Activated naive CD8-positive, alpha-beta T cell treated with anti-CD3 and anti-CD28 coated beads, Interleukin-2, amount 50 U/mL, for 24 hours (primary cell): ENCODE measurements around the gene ZNF668.

ENCODE experiments used
- ATAC-seq: fragments of 150-1000 bp; cut with Tn5 transposase; one replicate; pipeline ENCODE4 v1.10.0; 2021
- DNase-seq: peaks from one replicate; pipeline ENCODE4 v3.0.0; 2021
- H3K27ac Mint-ChIP-seq: one replicate; pipeline ENCODE4 v1.8.0; 2021; ENCODE audit warnings: mild to moderate bottlenecking, mixed read lengths
- H3K27me3 Mint-ChIP-seq: one replicate; pipeline ENCODE4 v1.8.0; 2021; ENCODE audit warnings: mixed read lengths
- H3K36me3 Mint-ChIP-seq: one replicate; pipeline ENCODE4 v1.8.0; 2021; ENCODE audit warnings: low read depth, mixed read lengths
- H3K4me1 Mint-ChIP-seq: one replicate; pipeline ENCODE4 v1.8.0; 2021; ENCODE audit warnings: mixed read lengths
- H3K4me3 Mint-ChIP-seq: one replicate; pipeline ENCODE4 v1.8.0; 2021; ENCODE audit warnings: mild to moderate bottlenecking, moderate library complexity, mixed read lengths
- H3K9me3 Mint-ChIP-seq: one replicate; pipeline ENCODE4 v1.8.0; 2021; ENCODE audit warnings: mixed read lengths

The ZNF668 gene

DNA sequence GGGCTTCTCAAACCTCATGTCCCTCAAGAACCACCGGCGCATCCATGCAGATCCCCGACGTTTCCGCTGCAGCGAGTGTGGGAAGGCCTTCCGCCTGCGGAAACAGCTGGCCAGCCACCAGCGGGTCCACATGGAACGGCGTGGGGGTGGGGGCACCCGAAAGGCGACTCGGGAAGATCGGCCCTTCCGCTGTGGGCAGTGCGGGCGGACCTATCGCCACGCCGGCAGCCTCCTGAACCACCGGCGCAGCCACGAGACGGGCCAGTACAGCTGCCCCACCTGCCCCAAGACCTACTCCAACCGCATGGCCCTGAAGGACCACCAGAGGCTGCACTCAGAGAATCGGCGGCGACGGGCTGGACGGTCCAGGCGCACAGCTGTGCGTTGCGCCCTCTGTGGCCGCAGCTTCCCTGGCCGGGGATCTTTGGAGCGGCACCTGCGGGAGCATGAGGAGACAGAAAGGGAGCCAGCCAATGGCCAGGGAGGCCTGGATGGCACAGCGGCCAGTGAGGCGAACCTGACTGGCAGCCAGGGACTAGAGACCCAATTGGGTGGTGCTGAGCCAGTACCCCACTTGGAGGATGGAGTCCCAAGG is 6.1 kb upstream of the ZNF668 start:
- Mint-ChIP-seq H3K27ac (no peak overlapping the region), H3K9me3 (no peaks in the 10 kb centered on the region), H3K4me1 (peaks cover 20% of the 10 kb centered on the region), H3K27me3 (no peaks in the 10 kb centered on the region), H3K36me3 (peaks cover 32% of the 10 kb centered on the region), H3K4me3 (no peak overlapping the region)
- DNase-seq (no peak), ATAC-seq (no peak)

DNA sequence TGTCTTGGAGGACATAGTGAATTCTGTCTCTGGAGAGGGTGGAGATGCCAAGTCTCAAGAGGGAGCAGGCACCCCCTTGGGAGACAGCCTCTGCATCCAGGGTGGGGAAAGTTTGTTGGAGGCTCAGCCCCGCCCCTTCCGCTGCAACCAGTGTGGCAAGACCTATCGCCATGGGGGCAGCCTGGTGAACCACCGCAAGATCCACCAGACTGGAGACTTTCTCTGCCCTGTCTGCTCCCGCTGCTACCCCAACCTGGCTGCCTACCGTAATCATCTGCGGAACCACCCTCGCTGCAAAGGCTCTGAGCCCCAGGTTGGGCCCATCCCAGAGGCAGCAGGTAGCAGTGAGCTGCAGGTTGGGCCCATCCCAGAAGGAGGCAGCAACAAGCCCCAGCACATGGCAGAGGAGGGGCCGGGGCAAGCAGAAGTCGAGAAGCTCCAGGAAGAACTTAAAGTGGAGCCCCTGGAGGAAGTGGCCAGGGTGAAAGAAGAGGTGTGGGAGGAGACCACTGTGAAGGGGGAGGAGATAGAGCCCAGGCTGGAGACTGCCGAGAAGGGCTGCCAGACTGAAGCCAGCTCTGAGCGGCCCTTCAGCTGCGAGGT is 5.4 kb upstream of the ZNF668 start:
- H3K27me3 Mint-ChIP-seq: no peaks in the 10 kb centered on the region
- peaks cover 38% of the 10 kb centered on the region for H3K36me3 Mint-ChIP-seq
- no peak overlapping the region for H3K27ac Mint-ChIP-seq
- no peaks in the 10 kb centered on the region for H3K9me3 Mint-ChIP-seq
- H3K4me3 Mint-ChIP-seq: no peak overlapping the region
- H3K4me1 Mint-ChIP-seq: peaks cover 27% of the 10 kb centered on the region
- DNase-seq: no peak
- ATAC-seq: no peak

DNA sequence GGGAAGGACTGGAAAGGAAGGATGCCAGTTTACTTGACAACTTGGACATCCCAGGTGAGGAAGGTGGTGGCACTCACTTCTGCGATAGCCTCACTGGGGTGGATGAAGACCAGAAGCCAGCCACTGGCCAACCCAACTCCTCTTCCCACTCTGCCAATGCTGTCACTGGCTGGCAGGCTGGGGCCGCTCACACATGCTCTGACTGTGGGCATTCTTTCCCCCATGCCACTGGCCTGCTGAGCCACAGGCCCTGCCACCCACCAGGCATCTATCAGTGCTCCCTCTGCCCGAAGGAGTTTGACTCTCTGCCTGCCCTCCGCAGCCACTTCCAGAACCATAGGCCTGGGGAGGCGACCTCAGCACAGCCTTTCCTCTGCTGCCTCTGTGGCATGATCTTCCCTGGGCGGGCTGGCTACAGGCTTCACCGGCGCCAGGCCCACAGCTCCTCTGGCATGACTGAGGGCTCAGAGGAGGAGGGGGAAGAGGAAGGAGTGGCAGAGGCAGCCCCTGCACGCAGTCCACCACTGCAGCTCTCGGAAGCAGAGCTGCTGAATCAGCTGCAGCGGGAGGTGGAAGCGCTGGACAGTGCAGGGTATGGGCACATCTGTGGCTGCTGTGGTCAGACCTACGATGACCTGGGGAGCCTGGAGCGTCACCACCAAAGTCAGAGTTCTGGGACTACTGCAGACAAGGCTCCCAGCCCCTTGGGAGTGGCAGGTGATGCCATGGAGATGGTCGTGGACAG is 4.7 kb upstream of the ZNF668 start:
- DNase-seq (no peak), ATAC-seq (no peak)
- no peak overlapping the region for H3K27ac Mint-ChIP-seq
- H3K4me3 Mint-ChIP-seq: no peak overlapping the region
- peaks cover 38% of the 10 kb centered on the region for H3K36me3 Mint-ChIP-seq
- no peaks in the 10 kb centered on the region for H3K9me3 Mint-ChIP-seq
- peaks cover 30% of the 10 kb centered on the region for H3K4me1 Mint-ChIP-seq
- no peaks in the 10 kb centered on the region for H3K27me3 Mint-ChIP-seq

DNA sequence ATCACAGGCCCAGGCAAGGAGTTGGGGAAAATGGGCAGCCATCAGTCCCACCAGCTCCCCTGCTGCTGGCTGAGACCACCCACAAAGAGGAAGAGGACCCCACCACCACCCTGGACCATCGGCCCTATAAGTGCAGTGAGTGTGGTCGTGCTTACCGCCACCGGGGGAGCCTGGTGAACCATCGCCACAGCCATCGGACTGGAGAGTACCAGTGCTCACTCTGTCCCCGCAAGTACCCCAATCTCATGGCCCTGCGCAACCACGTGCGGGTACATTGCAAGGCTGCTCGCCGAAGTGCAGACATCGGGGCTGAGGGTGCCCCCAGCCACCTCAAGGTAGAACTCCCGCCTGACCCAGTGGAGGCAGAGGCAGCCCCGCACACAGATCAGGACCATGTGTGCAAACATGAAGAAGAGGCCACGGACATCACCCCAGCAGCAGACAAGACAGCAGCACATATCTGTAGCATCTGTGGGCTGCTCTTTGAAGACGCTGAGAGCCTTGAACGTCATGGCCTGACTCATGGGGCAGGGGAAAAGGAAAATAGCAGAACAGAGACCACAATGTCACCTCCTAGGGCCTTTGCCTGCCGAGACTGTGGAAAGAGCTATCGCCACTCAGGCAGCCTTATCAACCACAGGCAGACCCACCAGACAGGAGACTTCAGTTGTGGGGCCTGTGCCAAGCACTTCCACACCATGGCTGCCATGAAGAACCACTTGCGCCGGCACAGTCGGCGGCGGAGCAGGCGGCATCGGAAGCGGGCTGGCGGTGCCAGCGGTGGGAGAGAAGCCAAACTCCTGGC is 3.8 kb upstream of the ZNF668 start:
- Mint-ChIP-seq H3K4me1 (peaks cover 30% of the 10 kb centered on the region), H3K9me3 (no peaks in the 10 kb centered on the region), H3K27me3 (no peaks in the 10 kb centered on the region), H3K36me3 (peaks cover 38% of the 10 kb centered on the region), H3K27ac (no peak overlapping the region), H3K4me3 (no peak overlapping the region)
- ATAC-seq (no peak), DNase-seq (no peak)

DNA sequence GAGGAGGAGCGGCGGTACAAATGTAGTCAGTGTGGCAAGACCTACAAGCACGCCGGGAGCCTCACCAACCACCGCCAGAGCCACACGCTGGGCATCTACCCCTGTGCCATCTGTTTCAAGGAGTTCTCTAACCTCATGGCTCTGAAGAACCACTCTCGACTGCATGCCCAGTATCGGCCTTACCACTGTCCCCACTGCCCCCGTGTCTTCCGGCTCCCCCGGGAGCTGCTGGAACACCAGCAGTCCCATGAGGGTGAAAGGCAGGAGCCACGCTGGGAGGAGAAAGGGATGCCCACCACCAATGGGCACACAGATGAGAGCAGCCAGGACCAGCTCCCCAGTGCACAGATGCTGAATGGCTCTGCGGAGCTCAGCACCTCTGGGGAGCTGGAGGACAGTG is 3.0 kb upstream of the ZNF668 start:
- Mint-ChIP-seq H3K36me3 (peaks cover 36% of the 10 kb centered on the region), H3K27me3 (no peaks in the 10 kb centered on the region), H3K9me3 (no peaks in the 10 kb centered on the region), H3K4me3 (no peak overlapping the region), H3K4me1 (peaks cover 36% of the 10 kb centered on the region), H3K27ac (no peak overlapping the region)
- no peak for DNase-seq
- ATAC-seq: no peak

DNA sequence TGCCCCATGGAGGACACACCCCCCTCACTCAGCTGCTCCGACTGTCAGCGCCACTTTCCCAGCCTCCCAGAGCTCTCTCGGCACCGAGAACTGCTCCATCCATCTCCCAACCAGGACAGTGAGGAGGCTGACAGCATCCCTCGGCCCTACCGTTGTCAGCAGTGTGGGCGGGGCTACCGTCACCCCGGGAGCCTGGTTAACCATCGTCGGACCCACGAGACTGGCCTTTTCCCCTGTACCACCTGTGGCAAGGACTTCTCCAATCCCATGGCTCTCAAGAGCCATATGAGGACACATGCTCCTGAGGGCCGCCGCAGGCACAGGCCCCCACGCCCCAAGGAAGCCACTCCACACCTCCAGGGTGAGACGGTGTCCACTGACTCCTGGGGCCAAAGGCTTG is 2.3 kb upstream of the ZNF668 start:
- Mint-ChIP-seq H3K4me1 (peaks cover 42% of the 10 kb centered on the region), H3K36me3 (peaks cover 36% of the 10 kb centered on the region), H3K4me3 (no peak overlapping the region), H3K27ac (no peak overlapping the region), H3K9me3 (no peaks in the 10 kb centered on the region), H3K27me3 (no peaks in the 10 kb centered on the region)
- ATAC-seq: no peak
- DNase-seq: no peak

DNA sequence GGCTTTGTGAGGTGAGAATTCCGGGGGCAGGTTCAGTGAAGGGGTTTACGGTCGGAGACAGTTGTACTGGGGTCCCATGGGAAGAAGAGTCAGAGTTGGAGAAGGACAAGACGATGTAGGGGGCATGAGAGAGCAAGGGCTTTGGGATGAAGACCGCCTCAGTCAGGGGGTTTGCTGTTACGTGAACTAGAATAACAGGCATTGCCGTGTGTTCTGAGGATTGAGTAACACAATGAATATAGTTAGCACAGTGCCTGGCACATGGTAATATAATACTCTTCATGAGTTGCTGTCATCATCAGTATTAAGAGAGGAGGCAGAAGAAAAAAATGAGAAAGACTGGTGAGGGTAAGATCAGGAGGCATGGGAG is 759 bp upstream of the ZNF668 start:
- peaks cover 42% of the 10 kb centered on the region for H3K4me1 Mint-ChIP-seq
- peaks cover 32% of the 10 kb centered on the region for H3K36me3 Mint-ChIP-seq
- DNase-seq: no peak

DNA sequence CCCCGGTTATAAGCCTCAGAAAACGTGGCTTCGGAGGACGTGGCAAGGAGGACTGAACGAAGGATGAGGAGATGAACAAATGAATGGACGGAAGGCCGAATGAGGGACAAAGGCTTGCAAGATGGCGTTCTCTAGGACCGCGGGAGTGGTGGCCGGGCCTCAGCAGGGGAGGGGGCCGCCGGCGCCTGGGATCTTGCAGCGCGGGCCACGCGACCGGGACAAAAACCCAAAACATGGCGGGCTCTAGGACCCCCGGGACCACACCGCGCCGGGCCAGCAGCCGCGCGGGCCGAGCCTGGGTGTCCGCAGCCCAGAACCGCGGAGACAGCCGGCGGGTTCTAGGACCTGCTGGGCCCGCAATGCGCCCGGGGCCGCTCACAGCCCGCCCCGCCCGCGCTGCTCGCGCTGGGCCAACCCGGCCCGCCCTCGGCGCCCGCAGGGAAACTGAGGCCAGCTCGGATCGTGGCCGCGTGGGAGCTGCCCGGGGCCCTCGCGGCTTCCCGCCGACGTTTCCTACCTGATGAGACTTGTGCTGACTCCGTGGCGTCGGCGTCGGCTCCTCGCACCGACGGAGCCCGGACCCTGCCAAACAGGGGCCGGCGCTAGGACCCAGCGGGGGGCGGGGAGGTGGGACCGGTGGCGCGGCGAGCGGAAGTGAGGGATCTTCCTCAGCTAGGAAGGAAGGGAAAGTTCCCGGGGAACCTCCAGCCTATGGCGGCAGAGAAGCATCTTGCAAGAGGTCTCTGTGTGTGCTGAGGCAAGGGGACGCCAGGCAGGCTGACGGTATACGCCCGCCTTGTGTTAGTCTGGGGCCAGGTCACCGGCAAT is 684 bp downstream of the ZNF668 start:
- DNase-seq (peak; percentile 93), ATAC-seq (peak; percentile 58)
- Mint-ChIP-seq H3K27ac (peak overlapping the region; percentile 99), H3K4me3 (peak overlapping the region; percentile 100), H3K27me3 (no peaks in the 10 kb centered on the region), H3K9me3 (no peaks in the 10 kb centered on the region), H3K4me1 (peaks cover 41% of the 10 kb centered on the region), H3K36me3 (peaks cover 19% of the 10 kb centered on the region)

More for the DNA sequence above, 759 bp upstream of the ZNF668 start:
- ATAC-seq: no peak
- H3K4me3 Mint-ChIP-seq: peak overlapping the region; percentile 100
- no peaks in the 10 kb centered on the region for H3K27me3 Mint-ChIP-seq
- H3K27ac Mint-ChIP-seq: peak overlapping the region; percentile 99
- H3K9me3 Mint-ChIP-seq: no peaks in the 10 kb centered on the region

DNA sequence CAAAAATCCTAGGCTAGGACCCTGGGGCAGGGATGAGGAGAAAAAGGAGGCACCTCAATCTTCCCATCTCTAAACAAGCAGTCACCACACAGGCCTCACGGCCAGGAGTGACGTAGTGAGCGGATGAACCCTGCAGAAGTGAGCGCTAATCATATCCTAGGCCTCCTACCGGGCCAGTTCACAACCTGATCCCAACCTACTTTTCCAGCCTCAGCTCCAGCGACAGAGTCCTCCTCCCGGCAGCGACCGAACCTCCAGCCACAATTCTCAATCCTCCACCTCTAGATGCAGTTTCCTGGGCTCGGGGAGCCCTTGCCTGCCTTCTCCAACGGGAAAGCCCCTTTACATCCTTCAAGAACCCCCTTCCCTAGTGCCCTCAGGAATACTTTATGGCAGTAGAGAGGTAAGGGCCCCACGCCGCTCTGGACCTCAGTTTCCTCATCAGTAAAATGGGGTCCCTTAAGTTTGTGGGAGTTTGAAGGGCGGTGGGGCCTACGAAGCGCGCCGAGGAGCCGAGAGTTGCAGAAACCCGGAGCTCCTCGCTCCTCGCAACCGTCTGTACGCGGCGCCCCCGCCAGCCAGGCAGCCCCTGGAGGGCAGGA is 1.4 kb downstream of the ZNF668 start:
- H3K27me3 Mint-ChIP-seq: no peaks in the 10 kb centered on the region
- H3K9me3 Mint-ChIP-seq: no peaks in the 10 kb centered on the region
- no peak for ATAC-seq
- peaks cover 12% of the 10 kb centered on the region for H3K36me3 Mint-ChIP-seq
- H3K4me3 Mint-ChIP-seq: peak overlapping the region; percentile 92
- DNase-seq: peak; percentile 32
- peaks cover 35% of the 10 kb centered on the region for H3K4me1 Mint-ChIP-seq
- H3K27ac Mint-ChIP-seq: peak overlapping the region; percentile 85

DNA sequence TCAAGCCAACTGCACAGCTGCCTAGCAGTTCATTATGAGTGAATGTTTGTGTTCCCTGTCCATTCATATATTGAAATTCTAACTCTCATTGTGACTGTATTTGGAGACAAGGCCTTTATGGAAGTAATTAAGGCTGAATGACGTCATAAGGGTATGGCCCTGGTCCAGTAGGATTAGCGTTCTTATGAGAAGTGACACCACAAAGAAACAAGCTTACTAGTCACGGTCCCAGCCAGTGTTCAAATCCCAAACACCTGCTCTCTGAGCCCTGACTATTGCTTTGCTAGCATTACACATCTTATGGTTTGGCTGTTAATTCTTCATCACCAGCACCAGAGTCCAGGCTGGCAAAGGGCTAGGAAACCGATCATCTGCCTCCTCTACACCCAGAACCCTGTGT is 2.2 kb downstream of the ZNF668 start:
- no peaks in the 10 kb centered on the region for H3K27me3 Mint-ChIP-seq
- no peak for DNase-seq
- H3K27ac Mint-ChIP-seq: peak overlapping the region; percentile 85

DNA sequence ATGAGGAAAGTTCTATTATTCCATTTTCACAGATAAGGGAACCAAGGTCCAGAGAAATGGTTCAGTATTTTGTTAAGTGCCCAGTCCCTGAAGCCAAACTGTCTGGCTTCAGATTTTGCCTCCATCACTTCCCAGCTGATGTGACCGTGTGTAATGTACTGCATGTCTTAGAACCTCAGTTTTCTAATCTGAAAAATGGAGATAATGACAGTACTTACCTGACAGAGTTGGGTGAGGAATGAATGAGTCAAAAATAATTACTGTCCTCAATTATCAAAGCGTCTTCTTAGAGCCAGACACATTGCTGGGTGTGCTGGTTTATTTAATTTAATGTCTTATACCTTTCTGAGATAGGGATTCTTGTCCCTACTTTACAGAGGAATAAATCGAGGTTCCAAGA is 6.7 kb downstream of the ZNF668 start:
- Mint-ChIP-seq H3K4me3 (no peak overlapping the region), H3K27ac (no peak overlapping the region), H3K9me3 (no peaks in the 10 kb centered on the region), H3K36me3 (peaks cover 17% of the 10 kb centered on the region), H3K27me3 (no peaks in the 10 kb centered on the region), H3K4me1 (peaks cover 44% of the 10 kb centered on the region)
- DNase-seq (no peak), ATAC-seq (no peak)

More for the DNA sequence above, 2.2 kb downstream of the ZNF668 start:
- Mint-ChIP-seq H3K4me3 (peak overlapping the region; percentile 92), H3K4me1 (peaks cover 35% of the 10 kb centered on the region), H3K36me3 (peaks cover 9% of the 10 kb centered on the region), H3K9me3 (no peaks in the 10 kb centered on the region)
- ATAC-seq: no peak

DNA sequence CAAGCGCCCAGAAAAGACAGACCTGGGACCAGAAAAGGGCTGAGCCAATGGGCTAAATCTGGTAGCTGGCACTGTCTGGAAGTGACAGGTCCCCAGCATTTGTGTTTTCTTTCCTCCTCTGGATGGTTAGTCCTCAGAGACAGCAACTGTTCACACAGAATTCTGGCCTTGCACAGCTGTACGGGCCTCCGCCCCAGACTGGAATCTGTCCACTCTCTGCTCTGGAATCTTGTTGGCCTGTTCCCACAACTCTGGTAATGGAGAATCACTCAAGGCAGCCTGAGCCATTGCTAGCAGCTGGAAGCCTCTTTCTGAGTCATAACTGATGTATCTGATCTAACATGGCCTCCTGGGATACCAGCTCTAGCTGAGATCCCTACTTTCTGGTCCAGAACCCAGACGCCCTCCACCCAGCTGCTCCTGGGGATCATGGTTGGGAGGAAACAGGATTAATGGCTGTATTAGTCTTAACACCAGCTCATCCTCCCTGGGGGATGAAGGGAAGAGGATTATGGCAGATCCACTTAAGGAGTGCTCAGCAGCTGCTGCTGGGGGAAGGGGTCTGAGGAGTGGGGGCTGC is 9.1 kb downstream of the ZNF668 start:
- Mint-ChIP-seq H3K9me3 (no peaks in the 10 kb centered on the region), H3K4me1 (peaks cover 35% of the 10 kb centered on the region), H3K27ac (no peak overlapping the region), H3K4me3 (peak overlapping the region; percentile 29), H3K36me3 (peaks cover 21% of the 10 kb centered on the region), H3K27me3 (no peaks in the 10 kb centered on the region)
- no peak for DNase-seq
- no peak for ATAC-seq

DNA sequence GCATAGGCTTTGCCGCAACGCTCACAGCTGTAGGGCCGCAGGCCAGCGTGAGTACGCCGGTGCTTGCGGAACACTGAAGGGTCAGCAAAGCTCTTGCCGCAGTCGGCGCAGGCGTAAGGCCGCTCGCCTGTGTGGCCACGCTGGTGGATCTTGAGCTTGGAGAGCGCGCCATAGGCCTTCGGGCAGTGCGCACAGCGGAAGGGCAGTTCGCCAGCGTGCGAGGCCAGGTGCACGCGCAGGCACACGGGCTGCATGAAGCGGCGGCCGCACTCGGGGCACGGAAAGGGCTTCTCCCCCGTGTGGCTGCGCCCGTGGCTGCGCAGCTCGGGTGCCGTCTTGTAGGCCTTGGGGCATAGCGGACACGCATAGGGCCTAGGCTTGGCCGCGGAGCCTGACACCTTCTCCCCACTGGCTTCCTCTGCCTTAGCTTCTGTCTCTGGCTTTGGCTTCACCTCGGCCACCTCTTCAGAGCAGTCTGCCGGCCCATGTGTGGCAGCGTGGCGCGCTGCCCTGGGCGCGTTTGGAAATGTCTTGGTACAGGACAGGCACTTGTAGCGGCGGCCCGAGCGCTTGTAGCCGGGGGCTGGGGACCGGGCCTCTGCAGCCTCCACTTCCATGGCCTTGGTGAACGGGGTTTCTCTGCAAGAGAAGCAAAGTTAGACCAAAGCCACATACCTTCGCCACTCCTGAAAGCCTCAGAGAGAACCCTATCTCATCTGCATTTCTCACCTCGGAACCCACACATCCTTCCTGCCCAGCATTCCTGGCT is 10.0 kb downstream of the ZNF668 start:
- no peak overlapping the region for H3K27ac Mint-ChIP-seq
- H3K9me3 Mint-ChIP-seq: no peaks in the 10 kb centered on the region
- H3K4me3 Mint-ChIP-seq: peak overlapping the region; percentile 29
- H3K4me1 Mint-ChIP-seq: peaks cover 32% of the 10 kb centered on the region
- peaks cover 21% of the 10 kb centered on the region for H3K36me3 Mint-ChIP-seq
- H3K27me3 Mint-ChIP-seq: no peaks in the 10 kb centered on the region
- ATAC-seq (peak; percentile 12), DNase-seq (no peak)
